CD4-positive, alpha-beta T cell (primary cell): ENCODE measurements around the gene RANBP3. TPM values are rescaled to one million over a fixed set of nuclear protein-coding genes. Genes with fewer than 3 reads are reported as not detected.
A peak's percentile ranks its signal among the peaks of the same experiment; 100 is the strongest.

Source experiments
- ATAC-seq: fragments of 200-7000 bp; cut with Tn5 transposase; one replicate; pipeline ENCODE4 v1.10.0; 2022; ENCODE audit warnings: mild to moderate bottlenecking; ENCODE audit not compliant: poor library complexity
- CTCF ChIA-PET: fragments of 350-600 bp; sonication (Branson Sonifier 250); formaldehyde crosslinking; loops from one replicate; lab custom pipeline; 2021; ENCODE audit warnings: antibody characterized with exemption, inconsistent platforms; lab: Charles Lee
- POLR2A ChIA-PET: fragments of 350-600 bp; sonication (Branson Sonifier 250); formaldehyde crosslinking; loops from one replicate; lab custom pipeline; 2021; ENCODE audit warnings: antibody characterized with exemption, inconsistent platforms; lab: Charles Lee
- DNase-seq, 14 experiments: peaks; one replicate each; pipeline ENCODE4 v3.0.0-alpha.2; 2013 to 2020; ENCODE audit warnings: mixed read lengths in 2 of 14
- H3K27ac ChIP-seq, 2 donors: one replicate each; pipeline versions ENCODE4 v1.5.1 to v1.7.0; 2013; ENCODE audit warnings: low read length in 2 of 2, low read depth in 1 of 2, mild to moderate bottlenecking in 1 of 2
- H3K27me3 ChIP-seq, 2 experiments: 1 replicate in 1 of 2; 2 replicates in 1 of 2; pipeline versions ENCODE4 v1.6.1 to v1.7.0; 2013; ENCODE audit warnings: low read length in 2 of 2, control low read depth in 1 of 2, mild to moderate bottlenecking in 1 of 2, moderate library complexity in 1 of 2; ENCODE audit not compliant: insufficient read depth in 2 of 2, control insufficient read depth in 1 of 2
- H3K36me3 ChIP-seq: one replicate; pipeline ENCODE4 v1.6.1; 2013; ENCODE audit warnings: low read length, control low read depth; ENCODE audit not compliant: insufficient read depth
- H3K4me1 ChIP-seq: one replicate; pipeline ENCODE4 v1.6.1; 2013; ENCODE audit warnings: low read length, control low read depth; ENCODE audit not compliant: insufficient read depth
- H3K4me3 ChIP-seq: one replicate; pipeline ENCODE4 v1.5.1; 2013; ENCODE audit warnings: mild to moderate bottlenecking, low read length, moderate library complexity
- H3K9me3 ChIP-seq, 2 experiments: 1 replicate in 1 of 2; 2 replicates in 1 of 2; pipeline versions ENCODE4 v1.6.1 to v1.7.0; 2013; ENCODE audit warnings: low read length in 2 of 2, mild to moderate bottlenecking in 2 of 2, control low read depth in 1 of 2, moderate library complexity in 1 of 2; ENCODE audit not compliant: control insufficient read depth in 1 of 2, insufficient read depth in 1 of 2
- H3K27ac Mint-ChIP-seq: one replicate; pipeline ENCODE4 v1.8.0; 2020; ENCODE audit warnings: mixed read lengths
- H3K27me3 Mint-ChIP-seq: one replicate; pipeline ENCODE4 v1.8.0; 2021; ENCODE audit warnings: mixed read lengths
- H3K36me3 Mint-ChIP-seq: one replicate; pipeline ENCODE4 v1.8.0; 2021; ENCODE audit warnings: low read depth, mixed read lengths
- H3K4me1 Mint-ChIP-seq: one replicate; pipeline ENCODE4 v1.8.0; 2021; ENCODE audit warnings: low read depth, mixed read lengths
- H3K4me3 Mint-ChIP-seq: one replicate; pipeline ENCODE4 v1.8.0; 2020; ENCODE audit warnings: mild to moderate bottlenecking, mixed read lengths
- H3K9me3 Mint-ChIP-seq: one replicate; pipeline ENCODE4 v1.8.0; 2020; ENCODE audit warnings: mixed read lengths
- intact Hi-C, 2 experiments: fragments of 100-400 bp; cut with DNase I in 1 of 2; cut with micrococcal nuclease in 1 of 2; formaldehyde crosslinking; loops; one replicate each; pipeline versions ENCODE4 v1.15.1 to v1.9.0; 2023 to 2025; cut with DNase I, micrococcal nuclease
- total RNA-seq, 174 experiments: library from RNA in 2 of 174; stranded (reverse) in 2 of 174; gene quantifications; one replicate each; pipeline ENCODE4 v1.2.3 and lab custom pipeline; 2021 to 2026
- TF ChIP-seq, protein P1 (sequence below): fragments of 200-600 bp; IDR thresholded peaks from one replicate; pipeline ENCODE4 v1.8.0; 2022; ENCODE audit warnings: antibody characterized with exemption, mild to moderate bottlenecking

Gene RANBP3
- total RNA-seq, 2 experiments from 2014 or later, result 82.7 to 88.7 TPM

- ATAC-seq (no peak), DNase-seq (peak in 1 of 14 experiments; percentile 33)
- POLR2A ChIA-PET, result interaction anchor here (0.8 to 7.4 kb wide), 9 partner anchors 9 to 124 kb away, joined by 3 to 93 read pairs (median 3); partner anchors contain the start of gene NDUFA11
- peaks cover 14% of the 10 kb centered on the region for H3K36me3 ChIP-seq
- Mint-ChIP-seq H3K27me3 (no peaks in the 10 kb centered on the region), H3K36me3 (peaks cover 26% of the 10 kb centered on the region), H3K9me3 (no peaks in the 10 kb centered on the region), H3K27ac (peak overlapping the region; percentile 92), H3K4me3 (peak overlapping the region; percentile 67), H3K4me1 (peaks cover 87% of the 10 kb centered on the region)
- peak overlapping the region in 1 of 2 donors; percentile 55 for H3K27ac ChIP-seq
- peaks cover 90% of the 10 kb centered on the region for H3K4me1 ChIP-seq
- intact Hi-C loops, result no loop called here
- H3K4me3 ChIP-seq, result no peak overlapping the region
- TF ChIP-seq, protein P1, sequence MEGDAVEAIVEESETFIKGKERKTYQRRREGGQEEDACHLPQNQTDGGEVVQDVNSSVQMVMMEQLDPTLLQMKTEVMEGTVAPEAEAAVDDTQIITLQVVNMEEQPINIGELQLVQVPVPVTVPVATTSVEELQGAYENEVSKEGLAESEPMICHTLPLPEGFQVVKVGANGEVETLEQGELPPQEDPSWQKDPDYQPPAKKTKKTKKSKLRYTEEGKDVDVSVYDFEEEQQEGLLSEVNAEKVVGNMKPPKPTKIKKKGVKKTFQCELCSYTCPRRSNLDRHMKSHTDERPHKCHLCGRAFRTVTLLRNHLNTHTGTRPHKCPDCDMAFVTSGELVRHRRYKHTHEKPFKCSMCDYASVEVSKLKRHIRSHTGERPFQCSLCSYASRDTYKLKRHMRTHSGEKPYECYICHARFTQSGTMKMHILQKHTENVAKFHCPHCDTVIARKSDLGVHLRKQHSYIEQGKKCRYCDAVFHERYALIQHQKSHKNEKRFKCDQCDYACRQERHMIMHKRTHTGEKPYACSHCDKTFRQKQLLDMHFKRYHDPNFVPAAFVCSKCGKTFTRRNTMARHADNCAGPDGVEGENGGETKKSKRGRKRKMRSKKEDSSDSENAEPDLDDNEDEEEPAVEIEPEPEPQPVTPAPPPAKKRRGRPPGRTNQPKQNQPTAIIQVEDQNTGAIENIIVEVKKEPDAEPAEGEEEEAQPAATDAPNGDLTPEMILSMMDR, result no peak
- CTCF ChIA-PET, result interaction anchor here (1.7 to 2.8 kb wide), 2 partner anchors 10 to 17 kb away, joined by 8 to 13 read pairs; no protein-coding TSS in a partner anchor
- H3K9me3 ChIP-seq, result no peaks in the 10 kb centered on the region
- no peaks in the 10 kb centered on the region for H3K27me3 ChIP-seq
Observed at GRCh38 chr19:5951338-5951861, 26.5 kb downstream of the RANBP3 start.

GRCh38 chr19:5950741-5951140 lies 27.2 kb downstream of the RANBP3 start:
- intact Hi-C loops, result no loop called here
- peaks cover 15% of the 10 kb centered on the region for H3K36me3 ChIP-seq
- H3K4me1 ChIP-seq, result peaks cover 94% of the 10 kb centered on the region
- CTCF ChIA-PET, result interaction anchor here (1.6 to 4.2 kb wide), 2 partner anchors 11 to 17 kb away, joined by 5 to 19 read pairs; no protein-coding TSS in a partner anchor
- Mint-ChIP-seq H3K9me3 (no peaks in the 10 kb centered on the region), H3K27me3 (no peaks in the 10 kb centered on the region), H3K27ac (peak overlapping the region; percentile 92), H3K36me3 (peaks cover 26% of the 10 kb centered on the region), H3K4me1 (peaks cover 89% of the 10 kb centered on the region), H3K4me3 (peak overlapping the region; percentile 67)
- peak in 3 of 14 experiments; percentile 11 to 54 (median 50) for DNase-seq
- ATAC-seq, result no peak
- peak overlapping the region in 1 of 2 donors; percentile 49 for H3K27ac ChIP-seq
- TF ChIP-seq, protein P1, result no peak
- POLR2A ChIA-PET, result interaction anchor here (1.0 to 7.4 kb wide), 5 partner anchors 9 to 123 kb away, joined by 3 to 93 read pairs (median 4); no protein-coding TSS in a partner anchor
- H3K4me3 ChIP-seq, result no peak overlapping the region
- no peaks in the 10 kb centered on the region for H3K27me3 ChIP-seq
- H3K9me3 ChIP-seq, result no peaks in the 10 kb centered on the region

DNA sequence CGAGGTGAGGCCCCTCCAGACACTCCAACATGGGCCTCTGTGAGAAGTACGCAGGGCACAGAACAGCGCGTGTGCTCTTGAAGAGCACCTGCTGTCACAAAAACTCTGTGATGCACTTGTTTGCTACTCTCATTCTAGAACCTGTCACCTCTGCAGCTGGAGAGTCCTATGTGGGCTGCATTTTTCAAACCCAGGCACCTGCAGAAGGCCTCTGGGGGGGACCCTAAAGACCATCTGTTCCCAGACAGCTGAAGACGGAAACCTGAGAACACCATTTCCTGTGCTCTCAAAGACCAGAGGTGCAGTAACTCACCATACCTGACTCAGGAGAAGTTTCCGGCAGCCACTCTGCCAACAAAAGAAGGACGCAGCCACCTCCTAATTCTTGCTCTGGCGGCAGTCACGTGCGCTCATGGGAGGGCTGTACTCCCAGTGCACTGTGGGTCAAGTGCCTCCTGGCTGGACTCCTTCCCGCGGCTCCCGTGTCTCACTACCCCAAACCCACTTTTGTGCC lies 28.1 kb downstream of the RANBP3 start:
- CTCF ChIA-PET, result interaction anchor here (0.9 to 4.2 kb wide), 4 partner anchors 12 to 146 kb away, joined by 3 to 19 read pairs (median 6); no protein-coding TSS in a partner anchor

More for the DNA sequence above, 28.1 kb downstream of the RANBP3 start:
- POLR2A ChIA-PET, result interaction anchor here (1.0 to 7.4 kb wide), 5 partner anchors 11 to 45 kb away, joined by 3 to 93 read pairs (median 5); partner anchors contain the start of genes NDUFA11, RANBP3 and VMAC
- Mint-ChIP-seq H3K27me3 (no peaks in the 10 kb centered on the region), H3K36me3 (peaks cover 35% of the 10 kb centered on the region), H3K4me1 (peaks cover 93% of the 10 kb centered on the region), H3K27ac (peak overlapping the region; percentile 92), H3K4me3 (peak overlapping the region; percentile 82), H3K9me3 (no peaks in the 10 kb centered on the region)
- H3K4me1 ChIP-seq, result peaks cover 96% of the 10 kb centered on the region
- ATAC-seq (peak; percentile 73), DNase-seq (peak in 12 of 14 experiments; percentile 19 to 67 (median 46))
- intact Hi-C loops, result loop anchor here in 1 of 2 experiments (2.0 kb wide), 1 partner anchor 13 kb away; no protein-coding TSS in a partner anchor
- peak overlapping the region; percentile 49 to 76 for H3K27ac ChIP-seq
- no peaks in the 10 kb centered on the region for H3K9me3 ChIP-seq
- no peaks in the 10 kb centered on the region for H3K27me3 ChIP-seq
- TF ChIP-seq, protein P1, result no peak
- H3K36me3 ChIP-seq, result peaks cover 22% of the 10 kb centered on the region
- no peak overlapping the region for H3K4me3 ChIP-seq
